ENCODE results near the gene MAGEA10. TPM values are rescaled to one million over a fixed set of nuclear protein-coding genes. Genes with fewer than 3 reads are reported as not detected.
"Not testable (repeated sequence)": the region's sequence is repeated elsewhere in the genome, so short reads cannot be mapped to it uniquely, and the experiment has no call there.

MAGEA10 gene
- total RNA-seq, 1 donor from 2014 or later = not detected

GRCh38 chrX:152149648-152150047, 11.3 kb upstream of the MAGEA10 start:
- Mint-ChIP-seq H3K27ac (ENCODE audit: unreplicated experiment) (no peak overlapping the region), H3K4me1 (ENCODE audit: unreplicated experiment) (no peaks in the 10 kb centered on the region), H3K36me3 (ENCODE audit: unreplicated experiment) (no peaks in the 10 kb centered on the region), H3K9me3 (ENCODE audit: unreplicated experiment) (peaks cover 49% of the 10 kb centered on the region), H3K27me3 (ENCODE audit: unreplicated experiment) (no peaks in the 10 kb centered on the region), H3K4me3 (ENCODE audit: unreplicated experiment) (no peak overlapping the region)
- no peak for DNase-seq (ENCODE audit: extremely low spot score, unreplicated experiment)
- TF ChIP-seq, protein P1, sequence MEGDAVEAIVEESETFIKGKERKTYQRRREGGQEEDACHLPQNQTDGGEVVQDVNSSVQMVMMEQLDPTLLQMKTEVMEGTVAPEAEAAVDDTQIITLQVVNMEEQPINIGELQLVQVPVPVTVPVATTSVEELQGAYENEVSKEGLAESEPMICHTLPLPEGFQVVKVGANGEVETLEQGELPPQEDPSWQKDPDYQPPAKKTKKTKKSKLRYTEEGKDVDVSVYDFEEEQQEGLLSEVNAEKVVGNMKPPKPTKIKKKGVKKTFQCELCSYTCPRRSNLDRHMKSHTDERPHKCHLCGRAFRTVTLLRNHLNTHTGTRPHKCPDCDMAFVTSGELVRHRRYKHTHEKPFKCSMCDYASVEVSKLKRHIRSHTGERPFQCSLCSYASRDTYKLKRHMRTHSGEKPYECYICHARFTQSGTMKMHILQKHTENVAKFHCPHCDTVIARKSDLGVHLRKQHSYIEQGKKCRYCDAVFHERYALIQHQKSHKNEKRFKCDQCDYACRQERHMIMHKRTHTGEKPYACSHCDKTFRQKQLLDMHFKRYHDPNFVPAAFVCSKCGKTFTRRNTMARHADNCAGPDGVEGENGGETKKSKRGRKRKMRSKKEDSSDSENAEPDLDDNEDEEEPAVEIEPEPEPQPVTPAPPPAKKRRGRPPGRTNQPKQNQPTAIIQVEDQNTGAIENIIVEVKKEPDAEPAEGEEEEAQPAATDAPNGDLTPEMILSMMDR (IDR thresholded peaks at IDR 0.05) = no peak

DNA sequence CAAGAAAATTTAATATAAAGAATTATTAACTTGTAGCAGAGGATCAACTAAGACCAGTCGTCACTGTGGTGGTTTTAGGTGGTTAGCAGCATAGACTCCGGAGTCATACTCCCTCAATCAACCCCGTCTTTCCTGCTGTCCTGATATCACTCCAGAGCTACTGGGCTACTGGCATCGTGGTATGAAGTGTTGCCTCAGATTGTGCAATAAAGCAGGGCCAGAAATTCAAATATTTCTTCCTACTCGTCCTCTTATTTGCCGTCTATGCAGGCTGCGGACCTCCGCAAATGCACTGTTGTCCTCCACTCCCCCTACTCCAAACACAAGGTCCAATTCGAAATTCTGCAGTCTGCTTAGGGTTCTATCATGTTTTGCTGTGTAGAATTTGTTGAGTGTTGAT, 1.2 kb upstream of the MAGEA10 start:
- no peak for DNase-seq (ENCODE audit: extremely low spot score, unreplicated experiment)
- Mint-ChIP-seq H3K4me3 (ENCODE audit: unreplicated experiment) (no peak overlapping the region), H3K4me1 (ENCODE audit: unreplicated experiment) (no peaks in the 10 kb centered on the region), H3K9me3 (ENCODE audit: unreplicated experiment) (peaks cover 14% of the 10 kb centered on the region), H3K27me3 (ENCODE audit: unreplicated experiment) (no peaks in the 10 kb centered on the region), H3K27ac (ENCODE audit: unreplicated experiment) (no peak overlapping the region), H3K36me3 (ENCODE audit: unreplicated experiment) (no peaks in the 10 kb centered on the region)
- TF ChIP-seq, protein P1 (IDR thresholded peaks at IDR 0.05) = no peak

DNA sequence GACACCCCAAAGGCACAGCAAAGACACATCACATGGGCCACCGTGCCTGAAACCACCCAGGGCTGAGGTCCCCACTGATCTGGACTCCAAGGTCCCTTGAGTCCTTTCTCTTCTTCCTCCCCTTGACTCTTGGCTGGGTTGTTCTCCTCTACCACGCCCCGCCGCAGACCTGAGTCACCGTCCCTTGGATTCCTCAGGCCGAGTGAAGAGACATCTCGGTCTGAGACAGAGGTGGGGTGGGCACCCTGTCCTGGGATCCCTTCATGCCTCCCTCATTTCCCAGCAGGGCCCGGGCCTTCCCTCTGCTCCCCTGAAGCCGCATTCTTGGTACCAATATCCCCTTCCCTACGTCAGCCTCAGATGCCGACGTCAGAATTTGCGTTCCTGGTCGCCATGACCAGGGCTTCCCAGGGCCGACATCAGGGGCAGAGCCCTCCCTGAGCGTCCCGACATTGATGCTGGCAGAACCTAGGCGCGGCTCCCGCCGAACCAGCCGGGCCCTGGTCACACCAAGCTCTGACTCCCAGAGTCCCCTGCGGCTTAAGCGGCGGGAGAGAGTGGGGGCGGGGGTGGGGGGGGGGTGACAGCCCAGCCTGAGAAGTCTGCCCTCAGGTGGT, 498 bp downstream of the MAGEA10 start:
- Mint-ChIP-seq H3K4me1 (ENCODE audit: unreplicated experiment) (no peaks in the 10 kb centered on the region), H3K4me3 (ENCODE audit: unreplicated experiment) (no peak overlapping the region), H3K27ac (ENCODE audit: unreplicated experiment) (no peak overlapping the region), H3K9me3 (ENCODE audit: unreplicated experiment) (peaks cover 20% of the 10 kb centered on the region), H3K36me3 (ENCODE audit: unreplicated experiment) (no peaks in the 10 kb centered on the region), H3K27me3 (ENCODE audit: unreplicated experiment) (no peaks in the 10 kb centered on the region)
- no peak for DNase-seq (ENCODE audit: extremely low spot score, unreplicated experiment)
- TF ChIP-seq, protein P1 (IDR thresholded peaks at IDR 0.05) = no peak

DNA sequence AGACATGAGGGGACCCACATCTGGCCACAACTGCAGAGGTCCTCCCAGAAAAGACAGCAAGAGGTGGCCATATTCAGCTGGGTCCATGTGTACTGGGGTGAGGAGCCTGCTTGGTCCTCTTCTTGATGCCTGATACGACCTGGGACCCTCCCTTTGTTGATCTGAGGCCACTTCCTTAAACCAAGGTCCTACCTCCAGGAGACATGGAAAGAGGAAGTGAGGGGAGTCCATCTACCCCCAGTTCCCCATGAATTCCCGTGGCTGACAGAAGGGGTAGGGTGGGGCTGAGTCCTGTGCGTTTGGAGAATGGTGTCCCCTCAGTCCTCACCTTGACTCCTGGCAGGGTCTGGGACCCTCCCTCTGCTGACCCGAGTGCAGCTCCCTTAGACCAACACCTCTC, 2.1 kb downstream of the MAGEA10 start:
- no peaks in the 10 kb centered on the region for H3K27me3 Mint-ChIP-seq (ENCODE audit: unreplicated experiment)
- TF ChIP-seq, protein P1 (IDR thresholded peaks at IDR 0.05) = no peak
- peaks cover 20% of the 10 kb centered on the region for H3K9me3 Mint-ChIP-seq (ENCODE audit: unreplicated experiment)
- no peak overlapping the region for H3K27ac Mint-ChIP-seq (ENCODE audit: unreplicated experiment)
- no peaks in the 10 kb centered on the region for H3K36me3 Mint-ChIP-seq (ENCODE audit: unreplicated experiment)
- H3K4me3 Mint-ChIP-seq (ENCODE audit: unreplicated experiment) = no peak overlapping the region
- H3K4me1 Mint-ChIP-seq (ENCODE audit: unreplicated experiment) = no peaks in the 10 kb centered on the region
- no peak for DNase-seq (ENCODE audit: extremely low spot score, unreplicated experiment)

DNA sequence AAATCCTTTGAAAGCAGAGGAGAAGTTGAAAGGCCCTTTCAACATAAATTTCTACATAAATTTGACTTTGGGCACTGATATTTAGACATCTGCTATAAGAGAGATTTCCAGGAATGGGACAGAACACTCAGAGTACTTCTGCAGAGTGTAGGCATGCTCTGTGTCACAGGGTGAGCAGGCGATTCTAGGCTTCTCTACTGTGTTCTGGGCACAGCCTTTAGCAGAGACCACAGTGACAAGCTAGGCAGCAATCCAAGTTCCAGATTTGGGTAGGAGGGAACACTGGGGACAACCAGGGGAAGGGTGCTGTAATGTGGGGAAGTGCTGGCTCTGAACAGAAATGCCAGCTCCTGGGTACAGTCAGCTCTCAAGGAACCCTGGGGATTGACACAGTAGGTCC, 6.9 kb downstream of the MAGEA10 start:
- H3K4me1 Mint-ChIP-seq (ENCODE audit: unreplicated experiment) = no peaks in the 10 kb centered on the region
- no peak for DNase-seq (ENCODE audit: extremely low spot score, unreplicated experiment)
- H3K27ac Mint-ChIP-seq (ENCODE audit: unreplicated experiment) = no peak overlapping the region
- H3K36me3 Mint-ChIP-seq (ENCODE audit: unreplicated experiment) = no peaks in the 10 kb centered on the region
- no peaks in the 10 kb centered on the region for H3K27me3 Mint-ChIP-seq (ENCODE audit: unreplicated experiment)
- H3K4me3 Mint-ChIP-seq (ENCODE audit: unreplicated experiment) = no peak overlapping the region
- TF ChIP-seq, protein P1 (IDR thresholded peaks at IDR 0.05) = no peak
- H3K9me3 Mint-ChIP-seq (ENCODE audit: unreplicated experiment) = peaks cover 18% of the 10 kb centered on the region

GRCh38 chrX:152129069-152129844, 9.1 kb downstream of the MAGEA10 start:
- not testable (repeated sequence) for DNase-seq (ENCODE audit: extremely low spot score, unreplicated experiment); H3K27me3 Mint-ChIP-seq (ENCODE audit: unreplicated experiment); H3K36me3 Mint-ChIP-seq (ENCODE audit: unreplicated experiment); H3K27ac Mint-ChIP-seq (ENCODE audit: unreplicated experiment); H3K4me3 Mint-ChIP-seq (ENCODE audit: unreplicated experiment); H3K4me1 Mint-ChIP-seq (ENCODE audit: unreplicated experiment)
- peaks cover 22% of the 10 kb centered on the region for H3K9me3 Mint-ChIP-seq (ENCODE audit: unreplicated experiment)
